ENCODE measurements around the gene OSBP. TPM values are rescaled to one million over a fixed set of nuclear protein-coding genes. Genes with fewer than 3 reads are reported as not detected.
"Not testable (repeated sequence)": the region's sequence is repeated elsewhere in the genome, so short reads cannot be mapped to it uniquely, and the experiment has no call there.

The OSBP gene
- total and polyA plus RNA-seq, 8 donors = 10.8 to 67.9 (median 27.2) TPM

- TF ChIP-seq POLR2A (IDR thresholded peaks at IDR 0.05) (no peak), CTCF (IDR thresholded peaks at IDR 0.05) (no peak), EP300 (IDR thresholded peaks at IDR 0.05) (no peak), POLR2AphosphoS5 (IDR thresholded peaks at IDR 0.05) (no peak)
Measured at GRCh38 chr11:59641156-59641555, 25.6 kb upstream of the OSBP start.

GRCh38 chr11:59630493-59630892 is 14.9 kb upstream of the OSBP start:
- H3K27ac ChIP-seq = no peak overlapping the region
- no peak for DNase-seq
- H3K36me3 ChIP-seq = peaks cover 0 to 29% (median 27%) of the 10 kb centered on the region in 4 donors
- intact Hi-C loops (cut with DNase I; ENCODE audit: low total_unique reads) = no loop called here
- no peaks in the 10 kb centered on the region for H3K9me3 ChIP-seq
- no peaks in the 10 kb centered on the region for H3K4me1 ChIP-seq
- H3K4me3 ChIP-seq = no peak overlapping the region
- 80 to 90% (median 83%) methylated on average over 2 of the region's 2 CpGs for WGBS, 5 donors
- no peaks in the 10 kb centered on the region for H3K27me3 ChIP-seq
- no peak for TF ChIP-seq POLR2A (IDR thresholded peaks at IDR 0.05)
- TF ChIP-seq EP300 (IDR thresholded peaks at IDR 0.05) = no peak
- no peak for TF ChIP-seq POLR2AphosphoS5 (IDR thresholded peaks at IDR 0.05)
- TF ChIP-seq CTCF (IDR thresholded peaks at IDR 0.05) = no peak

More at GRCh38 chr11:59641156-59641555, 25.6 kb upstream of the OSBP start:
- Histone ChIP-seq H3K4me3 (no peak overlapping the region), H3K9me3 (no peaks in the 10 kb centered on the region), H3K27ac (no peak overlapping the region), H3K36me3 (peaks cover 61 to 98% (median 96%) of the 10 kb centered on the region in 4 donors), H3K27me3 (no peaks in the 10 kb centered on the region), H3K4me1 (no peaks in the 10 kb centered on the region)
- no peak for DNase-seq
- WGBS, 5 donors = 89 to 97% (median 93%) methylated on average over 3 of the region's 3 CpGs
- intact Hi-C loops (cut with DNase I; ENCODE audit: low total_unique reads) = no loop called here

GRCh38 chr11:59629996-59630395 is 14.4 kb upstream of the OSBP start:
- TF ChIP-seq POLR2A (IDR thresholded peaks at IDR 0.05) (no peak), EP300 (IDR thresholded peaks at IDR 0.05) (no peak), POLR2AphosphoS5 (IDR thresholded peaks at IDR 0.05) (no peak), CTCF (IDR thresholded peaks at IDR 0.05) (no peak)
- intact Hi-C loops (cut with DNase I; ENCODE audit: low total_unique reads) = no loop called here
- H3K27ac ChIP-seq = no peak overlapping the region
- no peak overlapping the region for H3K4me3 ChIP-seq
- no peaks in the 10 kb centered on the region for H3K27me3 ChIP-seq
- H3K4me1 ChIP-seq = no peaks in the 10 kb centered on the region
- H3K9me3 ChIP-seq = no peaks in the 10 kb centered on the region
- H3K36me3 ChIP-seq = peaks cover 0 to 24% (median 22%) of the 10 kb centered on the region in 4 donors
- DNase-seq = no peak

GRCh38 chr11:59626969-59627368 is 11.4 kb upstream of the OSBP start:
- H3K9me3 ChIP-seq; H3K4me1 ChIP-seq; intact Hi-C loops (cut with DNase I; ENCODE audit: low total_unique reads); DNase-seq; H3K27ac ChIP-seq; H3K27me3 ChIP-seq; H3K4me3 ChIP-seq: not testable (repeated sequence)
- 77 to 94% (median 89%) methylated on average over 4 of the region's 4 CpGs for WGBS, 5 donors
- peaks cover 0 to 20% (median 11%) of the 10 kb centered on the region in 4 donors for H3K36me3 ChIP-seq

- DNase-seq = no peak
- Histone ChIP-seq H3K27ac (no peak overlapping the region), H3K27me3 (no peaks in the 10 kb centered on the region), H3K36me3 (peaks cover 0 to 11% (median 4%) of the 10 kb centered on the region in 4 donors), H3K4me1 (no peaks in the 10 kb centered on the region), H3K4me3 (no peak overlapping the region), H3K9me3 (no peaks in the 10 kb centered on the region)
- TF ChIP-seq CTCF (IDR thresholded peaks at IDR 0.05) = no peak
- TF ChIP-seq POLR2AphosphoS5 (IDR thresholded peaks at IDR 0.05) = no peak
- no peak for TF ChIP-seq EP300 (IDR thresholded peaks at IDR 0.05)
- no peak for TF ChIP-seq POLR2A (IDR thresholded peaks at IDR 0.05)
- intact Hi-C loops (cut with DNase I; ENCODE audit: low total_unique reads) = no loop called here
- 86 to 90% (median 88%) methylated on average over 3 of the region's 3 CpGs for WGBS, 5 donors
Measured at GRCh38 chr11:59625703-59626102, 10.1 kb upstream of the OSBP start.

Measured in stomach (tissue), 9 donors.